B cell (primary cell): ENCODE data around the gene ETDB. TPM values are rescaled to one million over a fixed set of nuclear protein-coding genes. Genes with fewer than 3 reads are reported as not detected.
"Not testable (repeated sequence)": the region's sequence is repeated elsewhere in the genome, so short reads cannot be mapped to it uniquely, and the experiment has no call there.

Source experiments
- ATAC-seq: fragments of 200-7000 bp; cut with Tn5 transposase; one replicate; pipeline ENCODE4 v1.10.0; 2021; ENCODE audit warnings: low read depth, mild to moderate bottlenecking, moderate number of reproducible peaks, moderate library complexity
- CTCF ChIA-PET: fragments of 350-600 bp; sonication (Branson Sonifier 250); formaldehyde crosslinking; loops from one replicate; lab custom pipeline; 2021; ENCODE audit warnings: antibody characterized with exemption, inconsistent platforms; lab: Charles Lee
- POLR2A ChIA-PET: fragments of 350-600 bp; sonication (Branson Sonifier 250); formaldehyde crosslinking; loops from one replicate; lab custom pipeline; 2021; ENCODE audit warnings: antibody characterized with exemption; lab: Charles Lee
- DNase-seq: peaks from one replicate; pipeline ENCODE4 v3.0.0; 2013
- H2AFZ ChIP-seq: 2 replicates; pipeline ENCODE4 v1.6.1; 2012; ENCODE audit warnings: mild to moderate bottlenecking, low read depth, low read length; ENCODE audit not compliant: insufficient read depth, poor library complexity, severe bottlenecking
- H3K27ac ChIP-seq, 2 donors: 1 replicate in 1 of 2; 2 replicates in 1 of 2; pipeline ENCODE4 v1.5.1; 2012 to 2013; ENCODE audit warnings: low read length in 2 of 2, mild to moderate bottlenecking in 2 of 2, moderate library complexity in 1 of 2
- H3K27me3 ChIP-seq, 4 experiments: fragments of 200-600 bp in 1 of 4; sonication (generic) in 1 of 4; replicated peaks in 1 of 4; 1 replicate in 2 of 4; 2 replicates in 2 of 4; pipeline versions ENCODE4 v1.6.1 to v1.7.0; 2013 to 2016; ENCODE audit warnings: low read length in 3 of 4, mild to moderate bottlenecking in 2 of 4, mixed read lengths in 1 of 4, moderate library complexity in 1 of 4; ENCODE audit not compliant: insufficient read depth in 4 of 4, control insufficient read depth in 3 of 4; ENCODE audit errors: control extremely low read depth in 1 of 4
- H3K36me3 ChIP-seq, 2 experiments: replicated peaks in 1 of 2; 1 replicate in 1 of 2; 2 replicates in 1 of 2; pipeline versions ENCODE4 v1.6.1 to v1.7.1; 2013; ENCODE audit warnings: low read length in 1 of 2; ENCODE audit not compliant: insufficient read depth in 2 of 2, control insufficient read depth in 1 of 2; ENCODE audit errors: control extremely low read depth in 1 of 2, extremely low read depth in 1 of 2
- H3K4me1 ChIP-seq, 2 donors: fragments of 200-600 bp in 1 of 2; sonication (generic) in 1 of 2; 1 replicate in 1 of 2; 2 replicates in 1 of 2; pipeline versions ENCODE4 v1.5.1 to v1.6.1; 2013 to 2017; ENCODE audit warnings: low read length in 2 of 2; ENCODE audit not compliant: control insufficient read depth in 2 of 2, insufficient read depth in 2 of 2
- H3K4me2 ChIP-seq: replicated peaks from 2 replicates; pipeline ENCODE3; 2012; ENCODE audit warnings: mild to moderate bottlenecking, low read depth, low read length; ENCODE audit not compliant: poor library complexity, severe bottlenecking
- H3K4me3 ChIP-seq, 5 experiments: fragments of 200-600 bp in 1 of 5; sonication (generic) in 1 of 5; 1 replicate in 3 of 5; 2 replicates in 2 of 5; pipeline versions ENCODE4 v1.5.1 to v1.7.0; 2011 to 2016; ENCODE audit warnings: low read length in 4 of 5, mild to moderate bottlenecking in 4 of 5, low read depth in 2 of 5, control low read depth in 1 of 5, moderate library complexity in 1 of 5; ENCODE audit not compliant: insufficient read depth in 1 of 5; ENCODE audit errors: control extremely low read depth in 1 of 5, extremely low read depth in 1 of 5
- H3K79me2 ChIP-seq: fragments of 200-600 bp; sonication (generic); one replicate; pipeline ENCODE4 v1.6.0; 2016; ENCODE audit warnings: low read length; ENCODE audit not compliant: control insufficient read depth, insufficient read depth
- H3K9ac ChIP-seq: fragments of 200-600 bp; sonication (generic); 2 replicates; pipeline ENCODE4 v1.6.1; 2017; ENCODE audit warnings: mild to moderate bottlenecking, low read length, moderate library complexity
- H3K9me3 ChIP-seq, 3 donors: one replicate each; pipeline versions ENCODE4 v1.6.1 to v1.7.1; 2013; ENCODE audit warnings: low read length in 2 of 3; ENCODE audit not compliant: control insufficient read depth in 2 of 3, insufficient read depth in 1 of 3; ENCODE audit errors: control extremely low read depth in 1 of 3
- H4K20me1 ChIP-seq: 2 replicates; pipeline ENCODE4 v1.6.0; 2012; ENCODE audit warnings: mild to moderate bottlenecking, low read length; ENCODE audit not compliant: insufficient read depth, control insufficient read depth, poor library complexity, severe bottlenecking
- H3K27ac Mint-ChIP-seq: one replicate; pipeline ENCODE4 v1.8.0; 2021; ENCODE audit warnings: mixed read lengths
- H3K27me3 Mint-ChIP-seq: one replicate; pipeline ENCODE4 v1.8.0; 2021; ENCODE audit warnings: mixed read lengths
- H3K4me1 Mint-ChIP-seq: one replicate; pipeline ENCODE4 v1.8.0; 2021; ENCODE audit warnings: mixed read lengths
- H3K4me3 Mint-ChIP-seq: one replicate; pipeline ENCODE4 v1.8.0; 2021; ENCODE audit warnings: mixed read lengths
- H3K9me3 Mint-ChIP-seq: one replicate; pipeline ENCODE4 v1.8.0; 2022; ENCODE audit warnings: mixed read lengths; ENCODE audit not compliant: insufficient read depth
- WGBS: methylation state at CpG from one replicate; pipeline ENCODE4 v1.1.5; 2013; ENCODE audit warnings: missing lambda C conversion rate; ENCODE audit not compliant: insufficient coverage; 5-methylcytosine and 5-hydroxymethylcytosine counted together
- intact Hi-C: fragments of 100-400 bp; cut with micrococcal nuclease; formaldehyde crosslinking; loops from one replicate; pipeline ENCODE4 v1.10.0; 2022
- polyA minus RNA-seq: library from RNA; depleted of rRNA, polyadenylated mRNA; stranded (reverse); fragments of >200 nt; gene quantifications from 2 replicates; pipeline ENCODE4 v1.2.3, GENCODE V29; 2012
- polyA plus RNA-seq: library from polyadenylated mRNA; depleted of rRNA; stranded (reverse); fragments of >200 nt; gene quantifications from 2 replicates; pipeline ENCODE4 v1.2.3, GENCODE V29; 2012
- total RNA-seq, 2 donors: library from RNA; stranded (reverse); fragments of 120-200 nt in 1 of 2; gene quantifications; 1 replicate in 1 of 2; 2 replicates in 1 of 2; pipeline versions ENCODE4 v1.2.3 to v1.2.4, GENCODE V29; 2013 to 2022

The ETDB gene
- total RNA-seq (not detected in 2 replicates), polyA plus RNA-seq (not detected in 2 replicates), polyA minus RNA-seq (not detected in 2 replicates)
- total RNA-seq (2013): not detected

DNA sequence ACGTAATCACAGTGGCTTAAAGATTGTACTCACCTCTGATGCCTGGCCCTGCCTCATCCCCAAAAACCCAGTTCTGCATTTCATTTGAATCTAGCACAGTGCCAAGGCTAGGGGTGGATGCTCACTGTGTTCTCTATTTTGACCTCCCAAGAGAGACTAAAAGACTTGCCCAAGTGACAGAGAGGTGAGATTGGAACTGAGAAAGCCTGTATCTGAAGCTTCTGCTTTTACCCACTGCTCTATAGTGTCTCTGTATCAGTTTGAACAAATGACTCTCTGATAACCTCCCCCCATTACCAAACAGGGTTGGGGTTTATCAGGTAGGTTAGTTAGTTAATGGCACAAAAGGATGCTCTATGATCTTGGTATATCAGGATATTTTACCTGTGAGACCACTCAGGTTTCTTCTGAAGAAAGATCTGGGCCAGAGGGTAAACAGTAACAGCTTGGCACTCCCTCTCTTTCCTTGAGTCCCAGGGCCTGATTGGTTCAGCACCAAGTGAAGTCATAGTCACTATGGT, at the start of gene ETDB:
Gene ETDB (minus strand): TSS at position 471 of the 521 bp plus-strand sequence. CDS start 1,265 bp downstream, outside the sequence.
- H3K36me3 ChIP-seq, H3K79me2 ChIP-seq, intact Hi-C loops, H3K4me3 Mint-ChIP-seq, H3K27me3 ChIP-seq, H3K4me2 ChIP-seq, H2AFZ ChIP-seq, H3K27me3 Mint-ChIP-seq, POLR2A ChIA-PET, CTCF ChIA-PET, ATAC-seq, H3K9me3 ChIP-seq, H3K9ac ChIP-seq, H4K20me1 ChIP-seq, H3K4me1 Mint-ChIP-seq, H3K4me3 ChIP-seq, H3K27ac ChIP-seq, H3K27ac Mint-ChIP-seq, H3K4me1 ChIP-seq, DNase-seq, H3K9me3 Mint-ChIP-seq: not testable (repeated sequence)
- no CpG with 5 or more reads among the region's 1 CpG for WGBS

DNA sequence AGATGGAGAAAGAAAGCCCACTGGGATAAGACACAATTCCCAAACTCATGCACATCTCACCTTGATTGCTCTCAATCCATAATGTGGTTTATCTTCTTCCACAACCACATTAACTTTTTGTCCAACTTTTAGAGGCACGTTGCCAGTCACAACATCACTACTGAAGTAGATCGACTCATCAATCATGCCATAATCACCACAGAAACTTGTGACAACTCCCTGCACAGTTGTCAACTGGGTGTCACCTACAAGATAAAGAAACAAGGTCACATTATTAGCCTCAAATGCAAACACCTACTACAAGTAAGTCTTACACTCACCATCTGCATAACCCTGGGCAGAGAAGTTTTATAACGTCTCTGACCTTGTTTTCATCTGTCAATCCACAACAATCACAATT, 49.2 kb upstream of the ETDB start:
- H3K9ac ChIP-seq, H3K27me3 ChIP-seq, H3K27ac ChIP-seq, H3K9me3 Mint-ChIP-seq, H4K20me1 ChIP-seq, H3K4me3 Mint-ChIP-seq, H3K79me2 ChIP-seq, H3K4me3 ChIP-seq, H3K36me3 ChIP-seq, H3K9me3 ChIP-seq, H3K4me1 Mint-ChIP-seq, ATAC-seq, H3K4me2 ChIP-seq, POLR2A ChIA-PET, DNase-seq, H3K4me1 ChIP-seq, H3K27ac Mint-ChIP-seq, H2AFZ ChIP-seq, intact Hi-C loops: not testable (repeated sequence)
- 67% methylated on average over 1 of the region's 3 CpGs for WGBS
- H3K27me3 Mint-ChIP-seq: peaks cover 11% of the 10 kb centered on the region
- CTCF ChIA-PET: interaction anchor here (1.2 kb wide), 1 partner anchor 57 kb away, joined by 3 read pairs; no protein-coding TSS in a partner anchor
